HL-60/S4 (cell line): ENCODE data around the gene SLC27A1.
"Not testable (repeated sequence)": the region's sequence is repeated elsewhere in the genome, so short reads cannot be mapped to it uniquely, and the experiment has no call there.

ENCODE experiments used
- in situ Hi-C: fragments of 300-500 bp; cut with MboI; formaldehyde crosslinking; loops from 2 replicates; pipeline ENCODE4 v1.14.3; 2022; ENCODE audit warnings: low sequenced_read_pairs

The SLC27A1 gene

GRCh38 chr19:17532557-17532956 lies 62.2 kb downstream of the SLC27A1 start:
- in situ Hi-C loops = no loop called here

GRCh38 chr19:17534767-17535166 lies 64.4 kb downstream of the SLC27A1 start:
- in situ Hi-C loops = no loop called here

GRCh38 chr19:17536955-17537354 lies 66.6 kb downstream of the SLC27A1 start:
- in situ Hi-C loops = no loop called here

- in situ Hi-C loops = no loop called here
Observed at GRCh38 chr19:17538684-17539237, 68.4 kb downstream of the SLC27A1 start.

GRCh38 chr19:17539238-17540117 lies 69.2 kb downstream of the SLC27A1 start:
- in situ Hi-C loops = no loop called here

GRCh38 chr19:17540174-17540573 lies 69.8 kb downstream of the SLC27A1 start:
- in situ Hi-C loops = no loop called here

GRCh38 chr19:17541184-17541759 lies 70.9 kb downstream of the SLC27A1 start:
- in situ Hi-C loops = no loop called here

- in situ Hi-C loops = no loop called here
Observed at GRCh38 chr19:17542042-17542441, 71.7 kb downstream of the SLC27A1 start.

- in situ Hi-C loops = no loop called here
Observed at GRCh38 chr19:17542793-17543582, 72.7 kb downstream of the SLC27A1 start.

GRCh38 chr19:17543986-17544385 lies 73.7 kb downstream of the SLC27A1 start:
- in situ Hi-C loops = no loop called here

- in situ Hi-C loops = no loop called here
Observed at GRCh38 chr19:17544418-17544817, 74.1 kb downstream of the SLC27A1 start.

- in situ Hi-C loops = no loop called here
Observed at GRCh38 chr19:17548145-17548544, 77.8 kb downstream of the SLC27A1 start.

GRCh38 chr19:17549085-17549740 lies 78.9 kb downstream of the SLC27A1 start:
- in situ Hi-C loops = no loop called here

- in situ Hi-C loops = no loop called here
Observed at GRCh38 chr19:17550076-17550667, 79.8 kb downstream of the SLC27A1 start.

- in situ Hi-C loops = not testable (repeated sequence)
Observed at GRCh38 chr19:17552735-17553134, 82.4 kb downstream of the SLC27A1 start.

- in situ Hi-C loops = no loop called here
Observed at GRCh38 chr19:17553256-17553655, 82.9 kb downstream of the SLC27A1 start.

- in situ Hi-C loops = no loop called here
Observed at GRCh38 chr19:17554968-17555479, 84.7 kb downstream of the SLC27A1 start.

GRCh38 chr19:17555480-17555928 lies 85.2 kb downstream of the SLC27A1 start, which contains the start of gene COLGALT1:
COLGALT1 (plus strand) TSS chr19:17555649; CDS start chr19:17555714, 65 bp downstream.
- in situ Hi-C loops = no loop called here
